IMR-90 (cell line): ENCODE data around the gene USP20. TPM values are rescaled to one million over a fixed set of nuclear protein-coding genes. Genes with fewer than 3 reads are reported as not detected.

ENCODE experiments used
- ATAC-seq: fragments of 200-7000 bp; cut with Tn5 transposase; 2 replicates; pipeline ENCODE4 v1.9.1; 2020; ENCODE audit warnings: low read depth, mild to moderate bottlenecking, moderate library complexity
- BruUV-seq: library from RNA; stranded (reverse); fragments of 400-500 nt; replicated peaks from 2 replicates; lab custom pipeline; 2021; lab: Mats Ljungman, UMichigan
- CTCF ChIA-PET: fragments of 300-600 bp; formaldehyde crosslinking; extraction: SDS; loops from one replicate; lab custom pipeline; 2021; ENCODE audit warnings: antibody characterized with exemption; lab: Yijun Ruan, JAX
- POLR2A ChIA-PET: fragments of 300-600 bp; sonication (Branson Sonifier 250); formaldehyde crosslinking; loops from one replicate; lab custom pipeline; 2022; ENCODE audit warnings: antibody characterized with exemption; ENCODE audit not compliant: unreplicated experiment; lab: Charles Lee
- DNase-seq: peaks from one replicate; pipeline ENCODE4 v3.0.0; 2013
- H2AFZ ChIP-seq: replicated peaks from 2 replicates; pipeline ENCODE3; 2013; ENCODE audit warnings: low read length, mild to moderate bottlenecking; ENCODE audit not compliant: poor library complexity
- H2AK5ac ChIP-seq: 2 replicates; pipeline ENCODE4 v1.6.1; 2013; ENCODE audit warnings: low read depth, low read length, inconsistent platforms
- H2AK9ac ChIP-seq: replicated peaks from 2 replicates; pipeline ENCODE3; 2013; ENCODE audit warnings: mild to moderate bottlenecking, low read depth, low read length, moderate library complexity; ENCODE audit not compliant: poor library complexity
- H2BK120ac ChIP-seq: 2 replicates; pipeline ENCODE4 v1.6.1; 2013; ENCODE audit warnings: low read depth, low read length, inconsistent platforms
- H2BK15ac ChIP-seq: 3 replicates; pipeline ENCODE4 v1.6.1; 2013; ENCODE audit warnings: low read depth, low read length, inconsistent platforms
- H2BK20ac ChIP-seq: 2 replicates; pipeline ENCODE4 v1.6.1; 2013; ENCODE audit warnings: low read depth, mild to moderate bottlenecking, inconsistent platforms, low read length, moderate library complexity
- H2BK5ac ChIP-seq: 2 replicates; pipeline ENCODE4 v1.6.1; 2013; ENCODE audit warnings: mild to moderate bottlenecking, low read depth, low read length, inconsistent platforms; ENCODE audit not compliant: poor library complexity, severe bottlenecking
- H3K14ac ChIP-seq: replicated peaks from 2 replicates; pipeline ENCODE4 v1.6.1; 2013; ENCODE audit warnings: low read depth, low read length, inconsistent platforms
- H3K18ac ChIP-seq: 2 replicates; pipeline ENCODE4 v1.6.1; 2013; ENCODE audit warnings: low read depth, low read length, control low read depth
- H3K23ac ChIP-seq: 2 replicates; pipeline ENCODE4 v1.6.1; 2013; ENCODE audit warnings: low read depth, low read length, inconsistent platforms
- H3K27ac ChIP-seq: 2 replicates; pipeline ENCODE4 v1.5.1; 2013; ENCODE audit warnings: mild to moderate bottlenecking, control low read depth, low read length; ENCODE audit not compliant: insufficient read depth
- H3K27me3 ChIP-seq: 2 replicates; pipeline ENCODE4 v1.6.1; 2013; ENCODE audit warnings: low read length; ENCODE audit not compliant: control insufficient read depth, insufficient read depth
- H3K36me3 ChIP-seq: 2 replicates; pipeline ENCODE4 v1.6.1; 2013; ENCODE audit warnings: low read length, mixed read lengths; ENCODE audit not compliant: control insufficient read depth, insufficient read depth
- H3K4ac ChIP-seq: 2 replicates; pipeline ENCODE4 v1.6.1; 2013; ENCODE audit warnings: low read depth, low read length, inconsistent platforms
- H3K4me1 ChIP-seq: 2 replicates; pipeline ENCODE4 v1.6.1; 2013; ENCODE audit warnings: low read length, mixed read lengths; ENCODE audit not compliant: control insufficient read depth, insufficient read depth
- H3K4me2 ChIP-seq: 2 replicates; pipeline ENCODE4 v1.6.1; 2013; ENCODE audit warnings: low read depth, mild to moderate bottlenecking, control low read depth, low read length, moderate library complexity
- H3K4me3 ChIP-seq: 2 replicates; pipeline ENCODE4 v1.5.1; 2013; ENCODE audit warnings: low read depth, mild to moderate bottlenecking, control low read depth, low read length, moderate library complexity; ENCODE audit not compliant: insufficient read depth
- H3K56ac ChIP-seq: 2 replicates; pipeline ENCODE4 v1.6.1; 2013; ENCODE audit warnings: low read length, inconsistent platforms; ENCODE audit not compliant: insufficient read depth; ENCODE audit errors: extremely low read depth
- H3K79me1 ChIP-seq, 2 experiments: 2 replicates each; pipeline ENCODE4 v1.6.1; 2013; ENCODE audit warnings: low read length in 2 of 2, inconsistent platforms in 1 of 2, low read depth in 1 of 2
- H3K9ac ChIP-seq: 2 replicates; pipeline ENCODE4 v1.6.1; 2013; ENCODE audit warnings: low read depth, low read length, control low read depth
- H3K9me1 ChIP-seq: 2 replicates; pipeline ENCODE4 v1.6.1; 2013; ENCODE audit warnings: low read length, inconsistent platforms; ENCODE audit not compliant: insufficient read depth
- H3K9me3 ChIP-seq: 2 replicates; pipeline ENCODE4 v1.6.1; 2013; ENCODE audit warnings: low read length; ENCODE audit not compliant: control insufficient read depth, insufficient read depth
- H4K20me1 ChIP-seq: 2 replicates; pipeline ENCODE4 v1.6.1; 2013; ENCODE audit warnings: low read length, inconsistent platforms; ENCODE audit not compliant: insufficient read depth
- H4K5ac ChIP-seq: 2 replicates; pipeline ENCODE4 v1.6.1; 2013; ENCODE audit warnings: mild to moderate bottlenecking, low read depth, low read length, control low read depth
- H4K8ac ChIP-seq, 2 experiments: 2 replicates each; pipeline ENCODE4 v1.6.1; 2013; ENCODE audit warnings: low read depth in 2 of 2, low read length in 2 of 2, control low read depth in 1 of 2, inconsistent platforms in 1 of 2
- H4K91ac ChIP-seq: 2 replicates; pipeline ENCODE4 v1.6.1; 2013; ENCODE audit warnings: low read depth, low read length, inconsistent platforms; ENCODE audit not compliant: insufficient read depth
- BHLHE40 ChIP-seq: fragments of 150-350 bp; IDR thresholded peaks from 2 replicates; pipeline ENCODE4 v1.6.1; 2016; ENCODE audit warnings: mild to moderate bottlenecking, low read depth, low read length
- CEBPB ChIP-seq: IDR thresholded peaks from 2 replicates; pipeline ENCODE4 v1.6.1; 2012; ENCODE audit warnings: low read depth, low read length, improper control_type of control experiment
- CHD1 ChIP-seq: IDR thresholded peaks from 2 replicates; pipeline ENCODE4 v1.6.1; 2012; ENCODE audit warnings: low read depth, low read length, improper control_type of control experiment
- FOS ChIP-seq: fragments of 150-350 bp; IDR thresholded peaks from 2 replicates; pipeline ENCODE4 v1.6.1; 2016; ENCODE audit warnings: low read depth, low read length
- MAFK ChIP-seq: IDR thresholded peaks from 2 replicates; pipeline ENCODE4 v1.6.1; 2012; ENCODE audit warnings: low read depth, low read length, improper control_type of control experiment
- MAZ ChIP-seq: IDR thresholded peaks from 2 replicates; pipeline ENCODE4 v1.6.1; 2012; ENCODE audit warnings: low read depth, mild to moderate bottlenecking, low read length, improper control_type of control experiment, moderate library complexity, borderline replicate concordance
- MXI1 ChIP-seq: IDR thresholded peaks from 2 replicates; pipeline ENCODE4 v1.6.1; 2012; ENCODE audit warnings: low read depth, mild to moderate bottlenecking, low read length, moderate library complexity, borderline replicate concordance
- NFE2L2 ChIP-seq: fragments of 150-350 bp; IDR thresholded peaks from 2 replicates; pipeline ENCODE4 v1.6.1; 2016; ENCODE audit warnings: low read depth, mild to moderate bottlenecking, low read length
- POLR2A ChIP-seq: IDR thresholded peaks from 2 replicates; pipeline ENCODE4 v1.6.1; 2012; ENCODE audit warnings: mild to moderate bottlenecking, low read depth, low read length
- RAD21 ChIP-seq: IDR thresholded peaks from 2 replicates; pipeline ENCODE4 v1.6.1; 2012; ENCODE audit warnings: low read length, improper control_type of control experiment
- RCOR1 ChIP-seq: IDR thresholded peaks from 2 replicates; pipeline ENCODE4 v1.6.1; 2012; ENCODE audit warnings: mild to moderate bottlenecking, low read length, improper control_type of control experiment; ENCODE audit not compliant: insufficient replicate concordance
- RFX5 ChIP-seq: IDR thresholded peaks from 2 replicates; pipeline ENCODE4 v1.8.0; 2012; ENCODE audit warnings: low read depth, mild to moderate bottlenecking, low read length, moderate library complexity
- SMC3 ChIP-seq: fragments of 150-350 bp; IDR thresholded peaks from 2 replicates; pipeline ENCODE4 v1.6.1; 2016; ENCODE audit warnings: low read depth, mild to moderate bottlenecking, antibody characterized with exemption, low read length, moderate library complexity
- WGBS, 2 experiments: methylation state at CpG; one replicate each; pipeline versions ENCODE4 v1.1.5 to v1.1.7; 2013; ENCODE audit warnings: missing lambda C conversion rate in 2 of 2; ENCODE audit not compliant: insufficient read length in 1 of 2; ENCODE audit errors: extremely low coverage in 2 of 2; 5-methylcytosine and 5-hydroxymethylcytosine counted together
- dilution Hi-C: fragments of 300-500 bp; cut with HindIII; formaldehyde crosslinking; loops from one replicate; pipeline ENCODE4 v1.14.3; 2018; ENCODE audit warnings: low sequenced_read_pairs; ENCODE audit not compliant: unreplicated experiment
- in situ Hi-C: fragments of 300-500 bp; cut with MboI; formaldehyde crosslinking; loops from 3 replicates; pipeline ENCODE4 v1.14.3; 2019; ENCODE audit warnings: low sequenced_read_pairs, inconsistent platforms, mixed read lengths
- intact Hi-C: fragments of 100-400 bp; cut with micrococcal nuclease; formaldehyde crosslinking; loops from 2 replicates; pipeline ENCODE4 v1.10.0; 2022
- polyA plus RNA-seq, 3 experiments: library from polyadenylated mRNA; depleted of rRNA; stranded (reverse); fragments of >200 nt; gene quantifications; 2 replicates each; pipeline ENCODE4 v1.2.3, GENCODE V29; 2012; ENCODE audit warnings: low replicate concordance in 1 of 3
- total RNA-seq: library from RNA; depleted of rRNA; stranded (reverse); fragments of >200 nt; gene quantifications from 2 replicates; pipeline ENCODE4 v1.2.3, GENCODE V29; 2012
- TF ChIP-seq, protein P1 (sequence below): conservative IDR thresholded peaks from 2 replicates; pipeline ENCODE4 v1.5.1; 2012; ENCODE audit warnings: mild to moderate bottlenecking, low read depth, low read length, improper control_type of control experiment
- TF ChIP-seq, protein P2 (sequence below): fragments of 150-350 bp; IDR thresholded peaks from 2 replicates; pipeline ENCODE4 v1.6.1; 2017; ENCODE audit warnings: mild to moderate bottlenecking, antibody characterized with exemption, low read length, low read depth
- TF ChIP-seq, protein P3 (sequence below): fragments of 150-350 bp; IDR thresholded peaks from 2 replicates; pipeline ENCODE4 v1.6.1; 2016; ENCODE audit warnings: low read depth, mild to moderate bottlenecking, low read length, moderate library complexity, borderline replicate concordance

The USP20 gene
- total and polyA plus RNA-seq, 2 of the 4 experiments (the other 2 are of a cell fraction): 3.8 to 21.6 TPM

DNA sequence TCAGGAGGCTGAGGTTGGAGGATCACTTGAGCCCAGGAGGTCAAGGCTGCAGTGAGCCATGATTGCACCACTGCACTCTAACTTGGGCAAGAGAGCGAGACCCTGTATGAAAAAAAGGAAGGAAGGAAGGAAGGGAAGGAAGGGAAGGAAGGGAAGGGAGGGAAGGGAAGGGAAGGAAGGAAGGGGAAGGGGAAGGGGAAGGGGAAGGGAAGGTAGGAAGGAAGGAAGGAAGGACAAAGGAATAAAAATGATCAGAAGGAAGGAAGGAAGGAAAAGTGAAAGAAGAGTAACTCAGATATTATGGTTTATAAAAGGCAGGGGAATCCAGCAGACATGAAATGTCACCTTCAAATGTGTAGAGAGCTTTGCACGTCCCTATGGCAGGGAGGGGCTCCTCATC is 64.4 kb downstream of the USP20 start:
- Histone ChIP-seq H3K9me3 (no peaks in the 10 kb centered on the region), H2AK5ac (no peak overlapping the region), H2AK9ac (no peak overlapping the region), H3K27ac (no peak overlapping the region), H2BK120ac (no peak overlapping the region), H3K4me1 (no peaks in the 10 kb centered on the region), H3K56ac (no peak overlapping the region), H3K4me3 (no peak overlapping the region), H3K4me2 (no peak overlapping the region), H3K4ac (no peak overlapping the region), H3K18ac (no peak overlapping the region), H4K20me1 (no peaks in the 10 kb centered on the region), H2BK15ac (no peak overlapping the region), H3K14ac (no peak overlapping the region), H3K79me1 (no peaks in the 10 kb centered on the region), H4K8ac (no peak overlapping the region), H2BK5ac (no peak overlapping the region), H3K36me3 (peaks cover 31% of the 10 kb centered on the region), H4K5ac (no peak overlapping the region), H2BK20ac (no peak overlapping the region), H2AFZ (no peak overlapping the region), H3K23ac (no peak overlapping the region), H4K91ac (no peak overlapping the region), H3K9me1 (peaks cover 2% of the 10 kb centered on the region; the same call in 1 of the 2 replicates), H3K27me3 (no peaks in the 10 kb centered on the region), H3K9ac (no peak overlapping the region)
- in situ Hi-C loops: loop anchor here (25.0 kb wide), 1 partner anchor 163 kb away; the partner anchor contains the start of gene GPR107
- no peak for DNase-seq
- intact Hi-C loops: no loop called here
- POLR2A ChIA-PET: no interaction called here
- no peak for ATAC-seq
- dilution Hi-C loops: no loop called here
- BruUV-seq: no TSS peak
- CTCF ChIA-PET: no interaction called here
- TF ChIP-seq RAD21 (no peak), MXI1 (no peak), SMC3 (no peak), BHLHE40 (no peak), CHD1 (no peak), RFX5 (no peak), MAFK (no peak), FOS (no peak), MAZ (no peak), RCOR1 (no peak), CEBPB (no peak), POLR2A (no peak), NFE2L2 (no peak)
- TF ChIP-seq, protein P1, sequence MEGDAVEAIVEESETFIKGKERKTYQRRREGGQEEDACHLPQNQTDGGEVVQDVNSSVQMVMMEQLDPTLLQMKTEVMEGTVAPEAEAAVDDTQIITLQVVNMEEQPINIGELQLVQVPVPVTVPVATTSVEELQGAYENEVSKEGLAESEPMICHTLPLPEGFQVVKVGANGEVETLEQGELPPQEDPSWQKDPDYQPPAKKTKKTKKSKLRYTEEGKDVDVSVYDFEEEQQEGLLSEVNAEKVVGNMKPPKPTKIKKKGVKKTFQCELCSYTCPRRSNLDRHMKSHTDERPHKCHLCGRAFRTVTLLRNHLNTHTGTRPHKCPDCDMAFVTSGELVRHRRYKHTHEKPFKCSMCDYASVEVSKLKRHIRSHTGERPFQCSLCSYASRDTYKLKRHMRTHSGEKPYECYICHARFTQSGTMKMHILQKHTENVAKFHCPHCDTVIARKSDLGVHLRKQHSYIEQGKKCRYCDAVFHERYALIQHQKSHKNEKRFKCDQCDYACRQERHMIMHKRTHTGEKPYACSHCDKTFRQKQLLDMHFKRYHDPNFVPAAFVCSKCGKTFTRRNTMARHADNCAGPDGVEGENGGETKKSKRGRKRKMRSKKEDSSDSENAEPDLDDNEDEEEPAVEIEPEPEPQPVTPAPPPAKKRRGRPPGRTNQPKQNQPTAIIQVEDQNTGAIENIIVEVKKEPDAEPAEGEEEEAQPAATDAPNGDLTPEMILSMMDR: no peak
- TF ChIP-seq, protein P2, sequence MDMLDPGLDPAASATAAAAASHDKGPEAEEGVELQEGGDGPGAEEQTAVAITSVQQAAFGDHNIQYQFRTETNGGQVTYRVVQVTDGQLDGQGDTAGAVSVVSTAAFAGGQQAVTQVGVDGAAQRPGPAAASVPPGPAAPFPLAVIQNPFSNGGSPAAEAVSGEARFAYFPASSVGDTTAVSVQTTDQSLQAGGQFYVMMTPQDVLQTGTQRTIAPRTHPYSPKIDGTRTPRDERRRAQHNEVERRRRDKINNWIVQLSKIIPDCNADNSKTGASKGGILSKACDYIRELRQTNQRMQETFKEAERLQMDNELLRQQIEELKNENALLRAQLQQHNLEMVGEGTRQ: no peak
- TF ChIP-seq, protein P3, sequence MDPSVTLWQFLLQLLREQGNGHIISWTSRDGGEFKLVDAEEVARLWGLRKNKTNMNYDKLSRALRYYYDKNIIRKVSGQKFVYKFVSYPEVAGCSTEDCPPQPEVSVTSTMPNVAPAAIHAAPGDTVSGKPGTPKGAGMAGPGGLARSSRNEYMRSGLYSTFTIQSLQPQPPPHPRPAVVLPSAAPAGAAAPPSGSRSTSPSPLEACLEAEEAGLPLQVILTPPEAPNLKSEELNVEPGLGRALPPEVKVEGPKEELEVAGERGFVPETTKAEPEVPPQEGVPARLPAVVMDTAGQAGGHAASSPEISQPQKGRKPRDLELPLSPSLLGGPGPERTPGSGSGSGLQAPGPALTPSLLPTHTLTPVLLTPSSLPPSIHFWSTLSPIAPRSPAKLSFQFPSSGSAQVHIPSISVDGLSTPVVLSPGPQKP: no peak
- WGBS, 2 experiments: no CpG with 5 or more reads among the region's 2 CpGs
